ENCODE data around the gene HOGA1.
"Not testable (repeated sequence)": the region's sequence is repeated elsewhere in the genome, so short reads cannot be mapped to it uniquely, and the experiment has no call there.

HOGA1 gene

DNA sequence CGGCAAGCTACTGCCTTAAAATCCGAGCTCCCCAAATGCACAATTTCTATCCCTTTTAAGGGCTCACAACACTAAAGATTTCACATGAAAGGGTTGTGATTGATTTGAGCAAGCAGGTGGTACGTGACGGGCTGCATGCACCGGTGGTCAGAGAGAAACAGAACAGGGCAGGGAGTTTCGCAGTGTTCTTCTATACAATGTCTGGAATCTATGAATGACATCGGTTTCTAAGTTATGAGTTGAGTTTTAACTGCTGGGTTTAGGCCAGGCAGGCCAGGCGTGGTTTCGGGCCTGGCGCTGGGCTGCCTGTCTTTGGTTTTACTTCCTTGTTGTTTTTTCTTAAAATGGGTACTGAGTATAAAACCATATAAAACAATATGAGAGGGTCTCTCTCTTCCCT lies 28.6 kb upstream of the HOGA1 start:
- not testable (repeated sequence) for DNase-seq

DNA sequence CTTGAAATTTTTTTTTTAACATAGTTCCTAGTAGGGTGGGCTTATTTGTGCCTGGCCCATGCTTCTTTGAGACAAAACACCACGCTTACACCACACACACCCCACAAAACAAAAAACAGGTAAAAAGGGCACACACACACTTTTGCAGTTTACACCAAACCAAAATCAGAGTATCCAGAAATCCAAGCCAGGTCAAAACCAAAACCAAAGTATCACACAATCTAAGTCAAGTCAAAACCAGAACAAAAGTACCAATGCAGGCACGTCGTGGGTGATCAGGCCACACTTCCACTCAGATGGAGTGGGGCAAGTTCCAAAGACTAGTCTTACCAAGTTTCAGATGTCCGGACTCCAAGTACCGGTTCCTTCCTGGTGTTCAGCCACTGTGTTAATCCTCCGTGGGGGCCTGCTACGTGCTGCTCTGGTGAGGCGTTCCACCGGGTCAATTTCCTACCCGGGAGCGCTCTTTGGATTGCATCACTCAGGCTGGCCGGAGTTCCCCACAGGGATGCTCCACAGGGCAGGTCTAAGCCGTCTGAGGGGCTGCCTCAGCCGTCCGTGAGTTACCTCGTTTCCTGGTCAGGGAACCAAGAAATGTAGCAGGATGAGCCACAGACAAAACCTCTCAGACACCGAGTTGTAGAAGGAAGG lies 23.3 kb upstream of the HOGA1 start:
- not testable (repeated sequence) for DNase-seq

DNA sequence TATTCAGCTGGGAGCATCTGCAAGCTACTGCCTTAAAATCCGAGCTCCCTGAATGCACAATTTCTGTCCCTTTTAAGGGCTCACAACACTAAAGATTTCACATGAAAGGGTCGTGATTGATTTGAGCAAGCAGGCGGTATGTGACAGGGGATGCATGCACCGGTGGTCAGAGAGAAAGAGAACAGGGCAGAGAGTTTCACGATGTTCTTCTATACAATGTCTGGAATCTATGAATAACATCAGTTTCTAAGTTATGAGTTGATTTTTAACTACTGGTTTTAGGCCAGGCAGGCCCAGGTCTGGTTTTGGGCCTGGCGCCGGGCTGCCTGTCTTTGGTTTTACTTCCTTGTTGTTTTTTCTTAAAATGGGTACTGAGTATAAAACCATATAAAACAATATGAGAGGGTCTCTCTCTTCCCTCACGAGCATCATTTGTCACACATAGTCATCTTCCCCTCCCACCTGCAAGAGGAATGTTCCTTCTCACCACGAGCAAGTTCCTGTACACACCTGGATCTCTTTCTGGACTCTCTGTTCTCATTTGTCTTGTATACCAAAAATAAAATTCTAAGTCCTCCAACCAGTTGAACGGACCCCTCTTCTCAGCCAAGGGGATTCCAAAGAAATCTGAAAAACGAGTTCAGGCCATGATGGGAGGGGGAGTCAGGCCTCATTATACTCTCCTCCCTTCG lies 22.7 kb upstream of the HOGA1 start:
- DNase-seq: not testable (repeated sequence)

- not testable (repeated sequence) for DNase-seq
Observed at GRCh38 chr10:97562329-97562728, 21.9 kb upstream of the HOGA1 start.

DNA sequence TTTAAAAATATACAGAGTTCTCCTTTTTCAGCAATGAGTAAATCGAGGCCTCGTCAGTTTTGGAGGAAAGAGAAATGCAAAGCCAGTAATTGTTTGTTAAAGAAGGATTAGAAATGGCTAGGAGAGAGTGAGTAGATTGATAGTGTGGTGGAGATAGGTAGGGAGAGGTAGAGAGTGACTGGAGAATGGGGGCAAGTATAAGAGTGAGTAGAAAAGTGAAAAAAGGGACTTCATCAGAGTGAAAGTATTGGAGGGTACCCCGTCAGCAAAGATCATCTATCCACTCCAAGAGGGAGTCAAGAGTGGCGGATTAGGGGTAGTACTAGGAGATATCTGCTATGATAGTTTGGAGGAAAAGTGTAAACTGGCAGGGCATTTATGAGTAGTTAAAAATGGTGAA lies 20.9 kb upstream of the HOGA1 start:
- no peak for DNase-seq

DNA sequence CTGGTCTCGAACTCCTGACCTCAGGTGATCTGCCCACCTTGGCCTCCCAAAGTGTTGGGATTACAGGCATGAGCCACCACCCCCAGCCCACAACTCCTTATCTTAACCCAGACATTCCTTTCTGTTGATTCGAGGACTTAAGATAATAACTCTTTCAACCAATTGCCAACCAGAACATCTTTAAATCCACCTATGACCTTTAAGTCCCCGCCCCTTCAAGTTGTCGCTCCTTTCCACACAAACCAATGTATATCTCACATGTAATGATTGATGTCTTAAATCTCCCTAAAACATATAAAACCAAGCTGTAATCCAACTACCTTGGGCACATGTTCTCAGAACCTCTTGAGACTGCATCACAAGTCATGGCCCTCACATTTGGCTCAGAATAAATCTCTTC lies 19.4 kb upstream of the HOGA1 start:
- no peak for DNase-seq

DNA sequence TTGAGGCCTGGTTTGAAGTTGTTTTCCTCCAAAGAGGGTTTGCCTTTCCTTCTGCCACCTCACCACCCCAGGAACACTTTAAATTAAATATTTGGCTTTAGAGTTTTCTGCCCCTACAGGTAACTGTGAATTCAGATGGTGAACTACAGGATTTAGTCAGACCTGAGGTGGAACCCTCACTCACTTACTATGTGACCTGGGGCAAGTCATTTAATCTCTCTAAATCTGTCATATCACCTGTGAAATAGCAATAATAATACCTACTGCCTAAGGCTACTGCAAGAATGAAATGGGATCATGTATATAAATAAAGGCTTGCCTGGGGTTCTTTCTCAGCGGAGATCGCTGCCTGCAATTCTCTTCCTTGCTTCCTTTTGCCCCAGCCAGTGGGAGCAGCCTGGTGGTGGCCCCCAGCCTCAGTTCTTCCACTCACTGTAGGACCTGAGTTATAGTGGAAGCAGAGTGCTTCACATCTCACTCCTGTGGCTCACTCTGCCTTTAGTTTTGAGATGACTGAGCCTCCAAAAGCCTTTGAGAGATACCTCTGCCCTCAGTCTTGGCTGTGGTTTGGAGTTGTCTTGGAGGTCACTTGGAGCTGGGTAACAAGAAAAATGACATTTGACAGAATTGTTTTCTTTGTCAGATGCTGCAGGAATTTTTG lies 17.7 kb upstream of the HOGA1 start:
- no peak for DNase-seq

GRCh38 chr10:97567891-97568290 lies 16.3 kb upstream of the HOGA1 start:
- no peak for DNase-seq

- no peak for DNase-seq
Observed at GRCh38 chr10:97570146-97570788, 13.9 kb upstream of the HOGA1 start.

- peak; percentile 6 for DNase-seq
Observed at GRCh38 chr10:97570789-97571471, 13.3 kb upstream of the HOGA1 start.

DNA sequence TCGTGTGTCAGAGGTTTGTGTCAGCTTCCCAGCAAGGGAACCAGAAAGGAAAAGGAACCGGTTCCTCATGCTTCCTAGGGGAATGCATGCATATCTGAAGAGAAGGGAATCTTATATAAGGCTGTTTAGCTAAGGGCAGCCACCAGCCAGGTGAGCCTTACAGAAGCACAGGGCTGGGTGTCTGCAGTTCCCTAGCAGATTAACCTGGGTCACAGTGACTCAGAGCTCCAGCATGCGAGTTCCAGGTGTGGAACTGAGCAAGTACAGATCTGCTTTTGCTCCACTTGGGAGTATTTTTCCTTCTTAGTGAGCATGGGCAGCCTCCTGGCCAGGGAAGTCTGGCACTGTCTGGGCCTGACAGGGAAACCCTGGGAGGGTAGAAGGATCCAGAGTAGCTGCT lies 12.6 kb upstream of the HOGA1 start:
- DNase-seq: no peak

- DNase-seq: peak; percentile 61
Observed at GRCh38 chr10:97572214-97572989, 11.8 kb upstream of the HOGA1 start, which contains the start of gene ANKRD2. Gene ANKRD2 (plus strand): TSS chr10:97572779. CDS start chr10:97572789, 10 bp downstream.

DNA sequence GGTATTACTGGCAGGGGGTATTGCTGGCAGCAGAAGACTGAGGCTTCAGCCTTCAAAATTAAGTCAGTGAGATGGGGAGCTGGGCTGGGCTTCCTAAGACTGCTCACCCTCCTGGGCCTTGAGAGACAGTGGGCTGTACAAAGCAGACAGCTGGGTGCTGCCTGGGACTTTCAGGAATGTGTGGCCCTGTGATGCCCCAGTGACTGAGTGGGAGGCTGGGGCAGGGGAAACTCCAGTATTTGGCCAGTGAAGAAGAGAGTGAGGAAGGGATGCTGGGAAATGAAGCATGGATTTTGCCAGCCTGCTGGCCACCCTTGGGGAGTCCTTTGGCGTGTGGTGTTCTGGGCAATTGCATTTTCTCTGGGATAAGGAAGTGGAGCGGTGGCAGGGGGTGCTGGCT lies 11.2 kb upstream of the HOGA1 start:
- DNase-seq: no peak

GRCh38 chr10:97573672-97574071 lies 10.5 kb upstream of the HOGA1 start:
- no peak for DNase-seq

- DNase-seq: peak; percentile 91
Observed at GRCh38 chr10:97574374-97575126, 9.6 kb upstream of the HOGA1 start.

DNA sequence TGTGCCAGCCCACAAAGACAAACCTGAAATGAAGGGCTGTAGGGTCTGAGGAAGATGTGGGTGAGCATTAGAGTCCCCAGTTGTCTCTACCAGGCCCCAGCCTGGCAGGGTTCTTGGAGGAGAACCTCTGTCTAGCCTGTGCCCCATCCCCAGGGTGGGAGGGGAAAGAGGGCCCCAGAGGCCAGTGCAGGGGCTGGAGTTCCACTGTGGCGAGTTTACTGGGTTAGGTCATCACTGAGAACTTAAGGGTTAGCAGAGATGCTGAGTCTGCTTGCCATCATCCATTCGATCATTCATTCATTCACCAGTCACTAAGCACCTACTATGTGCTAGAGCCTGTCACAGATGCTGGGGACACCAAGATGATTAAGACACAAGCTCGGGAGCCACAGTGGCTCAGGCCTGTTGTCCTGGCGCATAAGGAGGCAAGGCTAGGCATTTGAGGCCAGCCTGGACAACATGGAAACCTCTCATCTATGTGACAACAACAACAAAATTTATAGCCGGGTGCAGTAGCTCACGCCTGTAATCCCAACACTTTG lies 9.0 kb upstream of the HOGA1 start:
- no peak for DNase-seq

DNA sequence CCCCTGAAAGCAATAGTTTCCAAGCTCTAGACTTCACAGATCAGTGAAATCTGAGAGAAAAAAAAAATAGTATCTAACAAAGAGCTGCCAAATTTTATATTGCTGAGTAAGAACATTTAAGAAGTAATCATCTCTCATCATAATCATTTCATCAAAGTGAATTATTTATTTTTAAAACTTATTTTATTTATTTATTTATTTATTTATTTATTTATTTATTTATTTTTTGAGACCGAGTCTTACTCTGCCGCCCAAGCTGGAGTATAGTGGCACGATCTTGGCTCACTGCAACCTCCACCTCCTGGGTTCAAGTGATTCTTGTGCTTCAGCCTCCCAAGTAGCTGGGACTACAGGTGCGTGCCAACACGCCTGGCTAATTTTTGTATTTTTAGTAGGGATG lies 7.7 kb upstream of the HOGA1 start:
- DNase-seq: not testable (repeated sequence)

DNA sequence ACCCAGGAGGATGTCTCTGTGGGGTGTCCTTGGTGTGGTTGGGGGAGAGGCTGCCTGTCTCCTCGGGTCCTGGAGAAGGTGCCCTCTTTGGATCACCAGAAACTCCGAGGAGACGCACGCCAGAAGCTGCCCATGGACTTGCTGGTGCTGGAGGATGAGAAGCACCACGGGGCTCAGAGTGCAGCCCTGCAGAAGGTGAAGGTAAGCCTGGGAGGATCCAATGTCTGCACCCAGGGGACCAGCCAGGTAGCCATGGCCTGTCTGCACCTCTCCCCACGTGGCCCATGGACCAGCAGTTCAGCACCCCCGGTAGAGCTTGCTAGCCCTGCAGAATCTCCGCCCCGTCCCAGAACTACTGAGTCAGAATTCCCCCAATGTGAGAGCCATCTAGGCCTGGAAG lies 6.5 kb upstream of the HOGA1 start:
- no peak for DNase-seq

- DNase-seq: no peak
Observed at GRCh38 chr10:97578171-97578844, 5.9 kb upstream of the HOGA1 start.

All from NCI-H69 (cell line).